22Rv1 (cell line): ENCODE measurements around the gene ZNF385A.

Experiments used
- CTCF ChIP-seq: fragments of 450-650 bp; IDR thresholded peaks from 2 replicates; pipeline ENCODE4 v1.5.1; 2017; ENCODE audit warnings: mild to moderate bottlenecking
- ZFX ChIP-seq: fragments of 450-650 bp; IDR thresholded peaks from 2 replicates; pipeline ENCODE4 v1.6.1; 2017; ENCODE audit warnings: antibody characterized with exemption, borderline replicate concordance

- no peak for TF ChIP-seq CTCF
- TF ChIP-seq ZFX: no peak
Observed at GRCh38 chr12:54359762-54360351, 24.7 kb downstream of the ZNF385A start.
